ENCODE measurements around the gene ACTL8. TPM values are rescaled to one million over a fixed set of nuclear protein-coding genes. Genes with fewer than 3 reads are reported as not detected.

The ACTL8 gene
- total and polyA plus RNA-seq, 2 of the 4 experiments (the other 2 are of a cell fraction) = under 0.01 to 0.07 TPM

DNA sequence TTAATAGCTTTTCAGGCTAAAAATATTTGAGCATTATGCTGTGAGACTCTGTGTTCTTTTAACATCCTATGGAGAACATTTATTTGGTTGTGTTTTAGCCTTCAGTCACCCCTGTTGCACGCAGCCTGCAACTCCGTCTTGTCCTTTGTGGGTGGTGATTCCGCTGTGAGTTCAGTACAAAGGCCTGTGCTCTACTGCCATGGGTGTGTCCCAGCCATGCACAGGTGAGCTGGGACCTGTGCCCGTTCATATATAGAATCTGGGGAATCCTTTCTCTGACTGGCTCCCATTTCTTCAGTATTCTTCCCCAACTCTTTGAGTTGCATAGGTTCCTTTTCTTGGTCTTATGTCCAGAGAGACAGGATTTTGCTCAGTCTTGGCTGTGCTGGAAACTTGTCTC, 61.4 kb downstream of the ACTL8 start:
- H3K56ac ChIP-seq (ENCODE audit: extremely low read depth, insufficient read depth, low read length) = no peak overlapping the region
- no peak overlapping the region for H3K23ac ChIP-seq (ENCODE audit: low read depth, low read length)
- H2BK120ac ChIP-seq (ENCODE audit: low read depth, low read length) = no peak overlapping the region
- H3K79me1 ChIP-seq (ENCODE audit: low read depth in 1 of 2, low read length in 2 of 2) = no peaks in the 10 kb centered on the region
- no peak overlapping the region for H3K4me3 ChIP-seq (ENCODE audit: insufficient read depth, low read depth, low read length)
- no peak overlapping the region for H4K5ac ChIP-seq (ENCODE audit: low read depth, low read length)
- H4K20me1 ChIP-seq (ENCODE audit: insufficient read depth, low read length) = no peaks in the 10 kb centered on the region
- H4K8ac ChIP-seq (ENCODE audit: low read depth in 2 of 2, low read length in 2 of 2) = no peak overlapping the region
- ChIA-PET POLR2A (ENCODE audit: unreplicated experiment) (no interaction called here), CTCF (no interaction called here)
- ATAC-seq (ENCODE audit: low read depth) (no peak), DNase-seq (no peak)
- H4K91ac ChIP-seq (ENCODE audit: insufficient read depth, low read depth, low read length) = no peak overlapping the region
- H3K27me3 ChIP-seq (ENCODE audit: control insufficient read depth, insufficient read depth, low read length) = peaks cover 8% of the 10 kb centered on the region
- dilution Hi-C loops (cut with HindIII; ENCODE audit: low sequenced_read_pairs, unreplicated experiment) (no loop called here), in situ Hi-C loops (cut with MboI; ENCODE audit: low sequenced_read_pairs) (no loop called here), intact Hi-C loops (cut with micrococcal nuclease) (no loop called here)
- TF ChIP-seq RFX5 (IDR thresholded peaks at IDR 0.05; ENCODE audit: low read depth, low read length) = no peak
- TF ChIP-seq, protein P1, sequence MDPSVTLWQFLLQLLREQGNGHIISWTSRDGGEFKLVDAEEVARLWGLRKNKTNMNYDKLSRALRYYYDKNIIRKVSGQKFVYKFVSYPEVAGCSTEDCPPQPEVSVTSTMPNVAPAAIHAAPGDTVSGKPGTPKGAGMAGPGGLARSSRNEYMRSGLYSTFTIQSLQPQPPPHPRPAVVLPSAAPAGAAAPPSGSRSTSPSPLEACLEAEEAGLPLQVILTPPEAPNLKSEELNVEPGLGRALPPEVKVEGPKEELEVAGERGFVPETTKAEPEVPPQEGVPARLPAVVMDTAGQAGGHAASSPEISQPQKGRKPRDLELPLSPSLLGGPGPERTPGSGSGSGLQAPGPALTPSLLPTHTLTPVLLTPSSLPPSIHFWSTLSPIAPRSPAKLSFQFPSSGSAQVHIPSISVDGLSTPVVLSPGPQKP (IDR thresholded peaks at IDR 0.05; ENCODE audit: borderline replicate concordance, low read depth, low read length) = no peak
- TF ChIP-seq BHLHE40 (IDR thresholded peaks at IDR 0.05; ENCODE audit: low read depth, low read length) = no peak
- TF ChIP-seq FOS (IDR thresholded peaks at IDR 0.05; ENCODE audit: low read depth, low read length) = no peak
- no peak for TF ChIP-seq MAZ (IDR thresholded peaks at IDR 0.05; ENCODE audit: borderline replicate concordance, low read depth, low read length)
- TF ChIP-seq MAFK (IDR thresholded peaks at IDR 0.05; ENCODE audit: low read depth, low read length) = no peak
- no peak for TF ChIP-seq SMC3 (IDR thresholded peaks at IDR 0.05; ENCODE audit: low read depth, low read length)
- TF ChIP-seq CEBPB (IDR thresholded peaks at IDR 0.05; ENCODE audit: low read depth, low read length) = no peak
- TF ChIP-seq CHD1 (IDR thresholded peaks at IDR 0.05; ENCODE audit: low read depth, low read length) = no peak
- TF ChIP-seq MXI1 (IDR thresholded peaks at IDR 0.05; ENCODE audit: borderline replicate concordance, low read depth, low read length) = no peak
- TF ChIP-seq RCOR1 (IDR thresholded peaks at IDR 0.05; ENCODE audit: insufficient replicate concordance, low read length) = no peak
- TF ChIP-seq, protein P2, sequence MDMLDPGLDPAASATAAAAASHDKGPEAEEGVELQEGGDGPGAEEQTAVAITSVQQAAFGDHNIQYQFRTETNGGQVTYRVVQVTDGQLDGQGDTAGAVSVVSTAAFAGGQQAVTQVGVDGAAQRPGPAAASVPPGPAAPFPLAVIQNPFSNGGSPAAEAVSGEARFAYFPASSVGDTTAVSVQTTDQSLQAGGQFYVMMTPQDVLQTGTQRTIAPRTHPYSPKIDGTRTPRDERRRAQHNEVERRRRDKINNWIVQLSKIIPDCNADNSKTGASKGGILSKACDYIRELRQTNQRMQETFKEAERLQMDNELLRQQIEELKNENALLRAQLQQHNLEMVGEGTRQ (IDR thresholded peaks at IDR 0.05; ENCODE audit: low read depth, low read length) = no peak
- TF ChIP-seq, protein P3, sequence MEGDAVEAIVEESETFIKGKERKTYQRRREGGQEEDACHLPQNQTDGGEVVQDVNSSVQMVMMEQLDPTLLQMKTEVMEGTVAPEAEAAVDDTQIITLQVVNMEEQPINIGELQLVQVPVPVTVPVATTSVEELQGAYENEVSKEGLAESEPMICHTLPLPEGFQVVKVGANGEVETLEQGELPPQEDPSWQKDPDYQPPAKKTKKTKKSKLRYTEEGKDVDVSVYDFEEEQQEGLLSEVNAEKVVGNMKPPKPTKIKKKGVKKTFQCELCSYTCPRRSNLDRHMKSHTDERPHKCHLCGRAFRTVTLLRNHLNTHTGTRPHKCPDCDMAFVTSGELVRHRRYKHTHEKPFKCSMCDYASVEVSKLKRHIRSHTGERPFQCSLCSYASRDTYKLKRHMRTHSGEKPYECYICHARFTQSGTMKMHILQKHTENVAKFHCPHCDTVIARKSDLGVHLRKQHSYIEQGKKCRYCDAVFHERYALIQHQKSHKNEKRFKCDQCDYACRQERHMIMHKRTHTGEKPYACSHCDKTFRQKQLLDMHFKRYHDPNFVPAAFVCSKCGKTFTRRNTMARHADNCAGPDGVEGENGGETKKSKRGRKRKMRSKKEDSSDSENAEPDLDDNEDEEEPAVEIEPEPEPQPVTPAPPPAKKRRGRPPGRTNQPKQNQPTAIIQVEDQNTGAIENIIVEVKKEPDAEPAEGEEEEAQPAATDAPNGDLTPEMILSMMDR (conservative IDR thresholded peaks at IDR 0.05; ENCODE audit: low read depth, low read length) = no peak
- TF ChIP-seq NFE2L2 (IDR thresholded peaks at IDR 0.05; ENCODE audit: low read depth, low read length) = no peak
- no peak for TF ChIP-seq POLR2A (IDR thresholded peaks at IDR 0.05; ENCODE audit: low read depth, low read length)
- TF ChIP-seq RAD21 (IDR thresholded peaks at IDR 0.05; ENCODE audit: low read length) = no peak
- H3K9me3 ChIP-seq (ENCODE audit: control insufficient read depth, insufficient read depth, low read length) = no peaks in the 10 kb centered on the region
- BruUV-seq (replicated peaks) = no TSS peak
- no peak overlapping the region for H2AFZ ChIP-seq (replicated peaks; ENCODE audit: low read length, poor library complexity)
- no peak overlapping the region for H3K18ac ChIP-seq (ENCODE audit: low read depth, low read length)
- no peak overlapping the region for H3K14ac ChIP-seq (replicated peaks; ENCODE audit: low read depth, low read length)
- no peak overlapping the region for H2BK20ac ChIP-seq (ENCODE audit: low read depth, low read length)
- no peaks in the 10 kb centered on the region for H3K36me3 ChIP-seq (ENCODE audit: control insufficient read depth, insufficient read depth, low read length)
- no peak overlapping the region for H2AK9ac ChIP-seq (replicated peaks; ENCODE audit: low read depth, low read length, poor library complexity)
- H2AK5ac ChIP-seq (ENCODE audit: low read depth, low read length) = no peak overlapping the region
- no peak overlapping the region for H3K4me2 ChIP-seq (ENCODE audit: low read depth, low read length)
- no peak overlapping the region for H2BK15ac ChIP-seq (ENCODE audit: low read depth, low read length)
- no peak overlapping the region for H3K9ac ChIP-seq (ENCODE audit: low read depth, low read length)
- no peak overlapping the region for H3K27ac ChIP-seq (ENCODE audit: insufficient read depth, low read length)
- H3K4ac ChIP-seq (ENCODE audit: low read depth, low read length) = no peak overlapping the region
- H2BK5ac ChIP-seq (ENCODE audit: low read depth, low read length, poor library complexity, severe bottlenecking) = no peak overlapping the region
- no CpG with 5 or more reads among the region's 4 CpGs for WGBS, 2 experiments (ENCODE audit: extremely low coverage in 2 of 2, insufficient read length in 1 of 2)
- H3K4me1 ChIP-seq (ENCODE audit: control insufficient read depth, insufficient read depth, low read length) = no peaks in the 10 kb centered on the region
- no peaks in the 10 kb centered on the region for H3K9me1 ChIP-seq (ENCODE audit: insufficient read depth, low read length)

Data from IMR-90 (cell line).